Islet of Langerhans (tissue), 1 donor: ENCODE measurements around the gene ABCA6.

Experiments
- FAIRE-seq: peaks from one replicate; lab custom pipeline; 2011; peaks lifted over from hg19 to GRCh38; lab: Jason Lieb, UNC

ABCA6 gene

GRCh38 chr17:69143151-69143550, 1.5 kb upstream of the ABCA6 start:
- FAIRE-seq: no peak

GRCh38 chr17:69142175-69142802, 594 bp upstream of the ABCA6 start:
- FAIRE-seq: no peak

DNA sequence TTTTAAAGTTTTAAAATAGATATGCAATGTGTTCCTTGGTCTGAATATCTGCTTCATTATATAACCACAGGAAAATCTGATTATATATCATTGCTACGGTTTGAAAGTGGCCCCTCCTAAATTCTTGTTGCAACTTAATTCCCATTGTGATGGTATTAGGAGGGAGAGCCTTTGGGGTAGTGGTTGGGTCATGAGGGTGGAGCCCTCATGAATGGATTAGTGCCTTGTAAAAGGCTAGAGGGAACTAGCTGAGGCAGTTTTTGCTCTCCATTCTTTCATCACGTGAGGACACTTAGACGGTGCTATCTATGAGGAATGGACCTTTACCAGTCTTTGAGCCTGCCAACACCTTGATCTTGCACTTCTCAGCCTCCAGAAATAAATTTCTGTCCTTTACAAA, 7.6 kb downstream of the ABCA6 start:
- no peak for FAIRE-seq

DNA sequence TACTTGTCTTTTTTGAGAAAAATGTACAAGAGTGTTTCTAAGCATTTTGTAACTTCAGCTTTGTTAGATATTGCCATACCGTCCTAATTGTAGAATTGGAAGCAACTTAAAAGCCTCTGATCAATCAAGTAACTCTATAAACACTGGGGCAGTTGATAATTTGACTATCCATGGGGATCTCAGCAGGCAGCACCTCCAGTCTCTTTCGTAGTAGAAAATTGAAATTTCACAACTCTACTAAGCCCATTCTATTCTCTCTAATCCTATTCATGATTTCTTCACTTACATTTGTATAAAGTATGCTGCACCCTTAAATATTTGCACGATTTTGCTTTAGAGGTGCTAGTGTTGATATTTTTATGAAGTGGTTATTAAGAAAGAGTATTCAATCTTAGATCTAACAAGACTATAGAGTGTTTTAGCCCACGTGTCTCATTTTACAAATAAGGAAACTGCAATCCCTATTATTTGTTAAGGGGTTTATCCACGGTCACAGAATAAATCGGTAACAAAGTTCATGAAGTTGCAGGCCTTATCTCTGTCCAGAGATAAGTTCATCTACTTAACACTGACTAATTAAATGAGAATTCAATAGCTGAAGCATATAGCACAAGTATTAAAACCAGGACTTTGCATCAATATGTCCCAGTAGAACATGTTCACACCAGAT, 10.9 kb downstream of the ABCA6 start:
- no peak for FAIRE-seq

- FAIRE-seq: no peak
Observed at GRCh38 chr17:69123626-69124025, 18.1 kb downstream of the ABCA6 start.

- no peak for FAIRE-seq
Observed at GRCh38 chr17:69122065-69122464, 19.6 kb downstream of the ABCA6 start.

GRCh38 chr17:69117855-69118784, 23.6 kb downstream of the ABCA6 start:
- FAIRE-seq: no peak

DNA sequence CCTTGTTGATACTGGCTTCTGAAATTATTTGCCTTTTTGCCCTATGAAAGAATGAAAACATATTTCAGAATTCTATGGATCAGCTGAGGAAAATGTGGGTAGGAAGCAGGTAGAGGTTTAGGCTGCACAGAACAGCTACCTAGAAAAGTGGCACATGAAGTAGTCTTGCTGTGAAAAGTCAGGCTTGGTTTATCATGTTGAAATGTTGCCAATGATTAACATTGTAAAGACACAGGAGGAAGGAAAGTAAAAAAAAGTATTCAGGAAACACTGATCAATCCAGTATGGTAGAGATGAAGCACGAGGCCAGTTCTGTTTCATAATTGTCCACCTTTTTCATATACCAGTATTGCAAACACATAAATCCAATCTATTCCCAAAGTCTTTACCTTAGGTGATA, 29.9 kb downstream of the ABCA6 start:
- FAIRE-seq: no peak

- no peak for FAIRE-seq
Observed at GRCh38 chr17:69105907-69106730, 35.6 kb downstream of the ABCA6 start.

DNA sequence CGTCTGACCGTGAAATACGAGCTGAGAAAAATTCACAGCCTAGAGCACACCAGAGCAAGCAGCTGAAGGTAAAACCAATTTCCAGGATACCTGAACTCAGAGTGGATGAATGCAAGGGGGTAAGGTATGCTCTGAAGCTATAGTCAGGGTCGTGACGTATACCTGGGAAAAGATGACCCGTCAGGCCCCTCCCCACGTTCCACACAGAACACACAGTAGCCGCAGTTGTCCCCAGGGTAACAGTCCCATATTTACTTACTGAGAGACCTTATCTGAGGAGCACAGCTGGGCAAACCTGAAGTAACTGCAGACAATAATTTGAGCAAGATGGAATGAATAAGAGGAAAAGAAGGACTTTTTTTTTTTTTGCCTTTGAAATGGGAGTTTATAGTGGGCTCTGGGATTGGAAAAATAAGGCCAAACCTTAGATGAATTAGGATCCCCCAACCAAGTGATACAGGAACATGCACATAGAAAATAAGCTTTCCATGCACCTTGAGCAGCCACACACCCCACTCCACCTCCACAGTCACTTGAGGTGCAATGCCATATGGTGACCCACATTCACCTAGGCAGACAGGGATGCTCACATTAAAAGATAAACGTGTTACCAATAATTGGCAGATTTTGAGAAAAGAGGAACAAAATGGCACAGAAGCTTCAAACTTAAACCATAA, 38.0 kb downstream of the ABCA6 start:
- FAIRE-seq: no peak

DNA sequence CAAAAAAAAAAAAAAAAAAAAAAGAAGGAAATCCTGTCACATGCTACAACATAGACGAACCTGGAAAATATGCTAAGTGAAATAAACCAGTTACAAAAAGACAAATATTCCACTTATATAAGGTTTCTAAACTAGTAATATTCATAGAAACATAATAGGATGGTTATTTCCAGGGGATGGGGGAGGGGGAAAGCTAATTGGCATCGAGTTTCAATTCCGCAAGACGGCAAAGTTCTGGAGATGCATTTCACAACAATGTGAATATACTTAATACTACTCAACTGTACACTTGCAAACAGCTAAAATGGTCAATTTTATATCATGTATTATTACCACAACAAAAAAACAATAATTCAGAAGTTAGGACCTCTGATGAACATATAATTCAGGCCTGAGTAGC, 43.1 kb downstream of the ABCA6 start:
- FAIRE-seq: no peak

DNA sequence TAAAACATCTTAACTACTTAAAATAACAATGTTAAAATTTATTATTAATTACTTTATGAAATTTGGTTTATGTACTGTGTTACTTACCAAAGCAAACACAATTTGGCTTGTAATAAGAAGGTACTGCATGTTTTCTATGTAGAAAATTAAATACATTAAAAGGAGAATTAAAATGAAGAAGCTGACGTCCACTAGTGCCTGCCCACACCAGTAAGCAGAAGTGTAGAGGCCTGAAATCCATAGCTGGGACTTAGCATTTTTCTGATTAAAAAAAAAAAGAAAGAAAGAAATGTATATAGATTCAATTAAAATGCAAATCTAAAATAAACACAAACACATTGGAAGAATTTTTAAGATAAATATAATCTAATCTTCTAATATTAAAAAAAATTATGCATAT, 45.2 kb downstream of the ABCA6 start:
- no peak for FAIRE-seq

DNA sequence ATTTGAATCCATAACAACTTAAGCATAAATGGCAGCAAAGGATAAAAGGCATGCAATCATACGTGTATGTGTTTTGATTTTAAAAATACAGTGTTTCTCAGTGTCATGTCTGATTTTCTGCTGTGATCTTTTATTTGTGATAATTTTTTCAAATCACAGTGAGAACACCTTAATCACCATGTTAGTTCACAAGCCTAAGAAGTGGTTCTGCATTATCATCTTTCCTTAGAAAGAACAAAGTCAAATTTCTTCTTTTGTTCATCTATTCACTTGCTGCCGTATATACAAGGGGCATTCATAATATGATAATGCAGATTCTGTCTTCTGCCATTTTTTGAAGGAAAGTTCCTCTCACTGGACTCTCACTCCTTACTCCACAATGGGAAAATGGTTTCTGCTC, 47.7 kb downstream of the ABCA6 start:
- no peak for FAIRE-seq

DNA sequence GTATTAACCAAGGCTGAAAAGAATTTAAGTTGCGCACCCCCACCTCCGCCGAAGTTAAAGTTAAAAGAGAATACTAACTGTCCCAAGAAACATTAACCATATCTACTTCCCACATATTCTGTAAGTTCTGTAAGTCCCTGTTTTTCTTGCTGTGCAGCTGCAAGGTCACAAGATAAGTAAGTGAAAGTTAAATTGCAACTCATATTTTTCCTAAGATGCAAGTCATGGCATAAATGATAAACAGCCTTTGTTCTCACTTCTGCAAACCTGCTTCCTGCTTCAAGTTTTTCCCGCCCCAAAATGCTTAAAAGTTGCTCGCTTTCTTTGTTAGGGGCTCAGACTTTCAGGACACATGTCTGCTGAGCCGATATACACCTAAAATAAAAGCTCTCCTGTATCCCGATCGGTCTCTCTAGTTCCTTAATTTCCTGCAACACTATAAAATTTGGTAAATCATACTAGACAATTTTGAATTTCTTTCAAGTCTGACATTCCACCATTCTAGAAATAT, 48.4 kb downstream of the ABCA6 start:
- FAIRE-seq: no peak

DNA sequence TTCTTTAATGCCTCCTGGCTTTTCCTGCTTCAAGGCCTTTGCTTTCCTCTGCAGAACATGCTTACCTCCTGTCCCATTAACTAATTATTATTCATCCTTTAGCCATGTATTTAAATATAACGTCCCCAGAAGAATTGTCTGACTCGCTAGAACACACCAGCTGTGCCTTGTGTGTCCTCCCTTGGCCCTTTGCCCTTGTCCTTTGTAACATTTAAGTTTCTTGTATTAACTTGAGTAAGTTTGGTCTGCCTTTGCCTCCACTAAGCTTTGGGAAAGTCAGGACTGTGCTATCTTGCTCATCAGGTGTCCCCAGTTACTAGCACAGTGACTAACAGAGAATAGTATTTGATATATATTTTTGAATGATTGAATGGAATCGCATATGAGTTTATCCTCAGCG, 51.3 kb downstream of the ABCA6 start:
- FAIRE-seq: no peak

DNA sequence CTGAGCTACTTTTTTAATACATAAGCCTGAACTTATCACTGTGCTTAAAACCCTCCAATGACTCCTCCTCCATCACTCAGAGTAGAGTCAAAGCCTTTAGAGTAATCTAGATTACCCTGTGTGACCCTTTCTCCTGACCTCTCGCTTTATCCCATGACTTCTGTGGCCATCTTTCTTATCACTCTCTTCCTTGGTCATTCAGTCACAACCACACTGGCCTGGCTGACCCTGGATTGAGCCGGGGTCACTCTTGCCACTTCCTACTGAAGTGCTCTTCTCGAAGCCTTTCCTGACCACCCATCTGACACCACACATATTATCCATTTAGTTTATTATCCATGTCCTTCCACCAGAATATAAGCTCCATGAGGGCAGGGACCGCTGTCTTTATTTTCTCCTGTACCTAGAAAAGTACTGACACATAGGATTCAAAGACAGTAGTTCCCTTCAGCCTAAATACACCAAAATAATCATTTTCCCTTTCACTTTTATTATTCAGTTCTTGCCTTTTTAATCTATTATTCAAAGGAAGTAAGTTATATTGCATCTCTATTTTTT, 53.0 kb downstream of the ABCA6 start:
- FAIRE-seq: no peak

GRCh38 chr17:69086641-69087040, 55.1 kb downstream of the ABCA6 start:
- no peak for FAIRE-seq

- no peak for FAIRE-seq
Observed at GRCh38 chr17:69084911-69085310, 56.8 kb downstream of the ABCA6 start.

GRCh38 chr17:69082696-69083095, 59.0 kb downstream of the ABCA6 start:
- FAIRE-seq: no peak

DNA sequence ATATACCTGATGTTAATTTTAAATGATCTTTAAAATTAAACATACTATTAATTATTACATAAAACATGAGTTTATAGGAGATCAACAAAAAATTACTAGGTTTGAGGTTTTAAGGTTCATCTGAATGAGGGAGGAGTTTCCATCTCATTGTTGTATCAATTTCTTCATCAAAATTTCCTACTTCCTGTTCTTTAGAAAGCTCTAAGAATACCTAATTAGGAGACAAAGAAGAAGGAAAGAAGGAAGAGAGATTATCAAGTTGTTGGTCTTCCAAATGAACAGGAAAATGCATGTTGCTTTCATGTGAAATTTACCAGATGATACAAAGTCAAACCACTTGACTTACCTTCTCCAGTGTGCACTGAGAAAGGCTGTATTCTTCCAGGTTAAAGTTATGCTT, 62.8 kb downstream of the ABCA6 start:
- no peak for FAIRE-seq

DNA sequence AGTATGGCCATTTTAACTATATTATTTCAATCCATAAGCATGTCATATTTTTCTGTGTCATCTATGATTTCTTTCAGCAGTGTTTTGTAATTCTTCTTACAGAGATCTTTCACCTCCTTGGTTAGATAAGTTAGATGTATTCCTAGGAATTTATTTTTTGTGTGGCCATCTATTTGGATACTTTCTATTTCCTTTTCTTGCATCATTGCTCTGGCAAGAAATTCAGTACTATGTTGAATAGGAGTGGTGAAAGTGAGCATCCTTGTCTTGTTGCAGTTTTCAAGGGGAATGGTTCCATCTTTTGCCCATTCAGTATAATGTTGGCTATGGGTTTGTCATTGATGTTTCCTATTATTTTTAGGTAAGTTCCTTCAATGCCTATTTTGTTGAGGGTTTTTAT, 65.9 kb downstream of the ABCA6 start:
- no peak for FAIRE-seq
